HepG2 (cell line): ENCODE measurements around the gene TNFRSF25. TPM values are rescaled to one million over a fixed set of nuclear protein-coding genes. Genes with fewer than 3 reads are reported as not detected.

Source experiments
- ATAC-seq: fragments of 200-7000 bp; cut with Tn5 transposase; 3 replicates; pipeline ENCODE4 v1.9.1; 2020; ENCODE audit warnings: mild to moderate bottlenecking, moderate library complexity
- BruUV-seq: library from RNA; stranded (reverse); fragments of 400-500 nt; replicated peaks from 2 replicates; lab custom pipeline; 2021; lab: Mats Ljungman, UMichigan
- CTCF ChIA-PET: fragments of 300-600 bp; formaldehyde crosslinking; extraction: SDS; loops from one replicate; lab custom pipeline; 2021; ENCODE audit warnings: low total read pairs, inconsistent platforms, low intra/inter-chr PET ratio; lab: Yijun Ruan, JAX
- POLR2A ChIA-PET: fragments of 350-600 bp; sonication (Branson Sonifier 250); formaldehyde crosslinking; loops from one replicate; lab custom pipeline; 2020; ENCODE audit warnings: antibody characterized with exemption, inconsistent platforms; lab: Yijun Ruan, JAX
- DNase-seq: peaks from one replicate; pipeline ENCODE4 v3.0.0-alpha.2; 2015; ENCODE audit warnings: low spot score
- FAIRE-seq: peaks from 3 replicates; lab custom pipeline; 2011; peaks lifted over from hg19 to GRCh38; lab: Jason Lieb, UNC
- H2AFZ ChIP-seq: one replicate; pipeline ENCODE4 v1.6.1; 2011; ENCODE audit warnings: low read length, inconsistent platforms
- H3K27ac ChIP-seq: fragments of 300-600 bp; 3 replicates; pipeline ENCODE4 v1.8.0; 2011; ENCODE audit warnings: mixed run types, mild to moderate bottlenecking, mixed read lengths, low read length, inconsistent platforms; ENCODE audit not compliant: insufficient read depth; ENCODE audit errors: extremely low read length
- H3K27me3 ChIP-seq, 2 experiments: fragments of 200-600 bp in 1 of 2; 2 replicates in 1 of 2; 3 replicates in 1 of 2; pipeline versions ENCODE4 v1.6.0 to v1.8.0; 2011; ENCODE audit warnings: low read length in 2 of 2, mild to moderate bottlenecking in 2 of 2, moderate library complexity in 2 of 2, inconsistent platforms in 1 of 2; ENCODE audit not compliant: insufficient read depth in 2 of 2, control insufficient read depth in 1 of 2
- H3K36me3 ChIP-seq, 2 experiments: fragments of 200-600 bp in 1 of 2; replicated peaks in 1 of 2; 2 replicates in 1 of 2; 3 replicates in 1 of 2; pipeline versions ENCODE4 v1.5.1 to v1.8.0; 2011; ENCODE audit warnings: low read length in 2 of 2, inconsistent platforms in 1 of 2; ENCODE audit not compliant: insufficient read depth in 2 of 2, control insufficient read depth in 1 of 2
- H3K4me1 ChIP-seq: 2 replicates; pipeline ENCODE4 v1.5.1; 2012; ENCODE audit warnings: low read length, inconsistent platforms; ENCODE audit not compliant: insufficient read depth
- H3K4me2 ChIP-seq: 2 replicates; pipeline ENCODE4 v1.6.0; 2011; ENCODE audit warnings: low read depth, low read length, inconsistent platforms
- H3K4me3 ChIP-seq, 3 experiments: fragments of 200-600 bp in 1 of 3; sonication (generic), shearing (Covaris generic) in 1 of 3; replicated peaks in 1 of 3; 2 replicates each; pipeline ENCODE4 v1.5.1; 2011 to 2016; ENCODE audit warnings: low read length in 3 of 3, inconsistent platforms in 2 of 3, low read depth in 2 of 3, mild to moderate bottlenecking in 2 of 3, control low read depth in 1 of 3, mixed read lengths in 1 of 3; ENCODE audit not compliant: insufficient read depth in 1 of 3
- H3K79me2 ChIP-seq: one replicate; pipeline ENCODE4 v1.6.1; 2011; ENCODE audit warnings: low read length, inconsistent platforms; ENCODE audit not compliant: insufficient read depth
- H3K9ac ChIP-seq: 2 replicates; pipeline ENCODE4 v1.6.0; 2011; ENCODE audit warnings: mild to moderate bottlenecking, low read depth, low read length, inconsistent platforms; ENCODE audit not compliant: insufficient read depth
- H3K9me3 ChIP-seq: 2 replicates; pipeline ENCODE4 v1.5.1; 2012; ENCODE audit warnings: mild to moderate bottlenecking, low read length
- H4K20me1 ChIP-seq: 2 replicates; pipeline ENCODE4 v1.6.0; 2011; ENCODE audit warnings: inconsistent platforms, mild to moderate bottlenecking, low read length, moderate library complexity; ENCODE audit not compliant: insufficient read depth
- CEBPG ChIP-seq: IDR thresholded peaks from 2 replicates; pipeline ENCODE4 v1.6.1; 2016
- CREM ChIP-seq, 2 experiments: sonication (generic) in 1 of 2; formaldehyde crosslinking in 1 of 2; IDR thresholded peaks; 2 replicates each; pipeline versions ENCODE4 v1.4.0 to v1.6.1; 2016 to 2020; ENCODE audit warnings: antibody characterized with exemption in 1 of 2, mild to moderate bottlenecking in 1 of 2, missing genetic modification reagents in 1 of 2
- GPN1 ChIP-seq: sonication (generic); formaldehyde crosslinking; IDR thresholded peaks from 2 replicates; pipeline ENCODE4 v1.5.1; 2020; ENCODE audit warnings: missing genetic modification reagents, borderline replicate concordance
- JARID2 ChIP-seq: sonication (generic); formaldehyde crosslinking; IDR thresholded peaks from 2 replicates; pipeline ENCODE4 v1.8.1; 2023; ENCODE audit warnings: missing genetic modification reagents, inconsistent platforms; ENCODE audit not compliant: insufficient replicate concordance
- KLF16 ChIP-seq, 2 experiments: sonication (generic) in 1 of 2; formaldehyde crosslinking in 1 of 2; IDR thresholded peaks; 2 replicates each; pipeline versions ENCODE4 v1.6.1 to v1.8.0; 2016 to 2023; ENCODE audit warnings: missing genetic modification reagents in 2 of 2, missing compliant biosample characterization in 1 of 2
- SAP130 ChIP-seq: IDR thresholded peaks from 2 replicates; pipeline ENCODE4 v1.6.1; 2016; ENCODE audit warnings: low read depth
- SNAPC2 ChIP-seq: sonication (generic); formaldehyde crosslinking; IDR thresholded peaks from 2 replicates; pipeline ENCODE4 v1.8.1; 2022; ENCODE audit warnings: mild to moderate bottlenecking, missing genetic modification reagents
- U2AF1 ChIP-seq: fragments of 200-400 bp; formaldehyde crosslinking; optimal IDR thresholded peaks from 2 replicates; pipeline ENCODE3; 2017; ENCODE audit warnings: mild to moderate bottlenecking, low read depth, low read length
- ZNF331 ChIP-seq: sonication (generic); formaldehyde crosslinking; IDR thresholded peaks from 2 replicates; pipeline ENCODE4 v1.4.0; 2020; ENCODE audit warnings: missing genetic modification reagents
- ZNF549 ChIP-seq: sonication (generic); formaldehyde crosslinking; IDR thresholded peaks from 2 replicates; pipeline ENCODE4 v1.5.0; 2020; ENCODE audit warnings: missing genetic modification reagents
- WGBS: methylation state at CpG from one replicate; pipeline ENCODE4 v1.1.6; 2017; ENCODE audit warnings: low lambda C conversion rate; 5-methylcytosine and 5-hydroxymethylcytosine counted together
- in situ Hi-C: cut with HindIII; loops from 2 replicates; pipeline ENCODE4 v1.10.0; 2017; ENCODE audit warnings: low pct_unique_long_range_greater_than_20kb; ENCODE audit not compliant: extremely low pct_ligation_motif_present
- intact Hi-C: fragments of 100-400 bp; cut with micrococcal nuclease; formaldehyde crosslinking; loops from one replicate; pipeline ENCODE4 v1.10.0; 2022; ENCODE audit not compliant: unreplicated experiment
- polyA plus RNA-seq, 8 experiments: library from polyadenylated mRNA; depleted of rRNA in 3 of 8; stranded (reverse) in 7 of 8; unstranded in 1 of 8; fragments of >200 nt; fragmentation: Illumina TruSeq in 4 of 8; extraction: Trizol in 4 of 8; gene quantifications; 2 replicates each; pipeline versions ENCODE4 v1.2.1 to v1.2.3, GENCODE V29; 2011 to 2016; ENCODE audit warnings: low read depth in 4 of 8, missing spikeins in 1 of 8, mixed read lengths in 1 of 8; ENCODE audit not compliant: insufficient read depth in 1 of 8
- total RNA-seq, 5 experiments: library from RNA; depleted of rRNA; stranded (reverse); fragments of >200 nt; fragmentation: Illumina TruSeq; extraction: Trizol; gene quantifications; 2 replicates each; pipeline ENCODE4 v1.2.3, GENCODE V29; 2016; ENCODE audit warnings: low read depth in 1 of 5
- TF ChIP-seq, protein P1 (sequence below): sonication (generic); formaldehyde crosslinking; IDR thresholded peaks from 2 replicates; pipeline ENCODE4 v1.4.0; 2020; ENCODE audit warnings: missing genetic modification reagents
- TF ChIP-seq, protein P2 (sequence below): sonication (generic); formaldehyde crosslinking; IDR thresholded peaks from 2 replicates; pipeline ENCODE4 v1.4.0; 2020; ENCODE audit warnings: mild to moderate bottlenecking, missing genetic modification reagents
- TF ChIP-seq, protein P3 (sequence below): sonication (generic); formaldehyde crosslinking; IDR thresholded peaks from 2 replicates; pipeline ENCODE4 v1.9.0; 2021; ENCODE audit warnings: missing genetic modification reagents, borderline replicate concordance
- TF ChIP-seq, protein P4 (sequence below): IDR thresholded peaks from 2 replicates; pipeline ENCODE4 v1.6.1; 2016

The TNFRSF25 gene
- total and polyA plus RNA-seq, 2 of the 13 experiments (the other 11 are each of a cell fraction or from before 2014, with no cell fraction given), result 1.4 to 1.5 TPM

DNA sequence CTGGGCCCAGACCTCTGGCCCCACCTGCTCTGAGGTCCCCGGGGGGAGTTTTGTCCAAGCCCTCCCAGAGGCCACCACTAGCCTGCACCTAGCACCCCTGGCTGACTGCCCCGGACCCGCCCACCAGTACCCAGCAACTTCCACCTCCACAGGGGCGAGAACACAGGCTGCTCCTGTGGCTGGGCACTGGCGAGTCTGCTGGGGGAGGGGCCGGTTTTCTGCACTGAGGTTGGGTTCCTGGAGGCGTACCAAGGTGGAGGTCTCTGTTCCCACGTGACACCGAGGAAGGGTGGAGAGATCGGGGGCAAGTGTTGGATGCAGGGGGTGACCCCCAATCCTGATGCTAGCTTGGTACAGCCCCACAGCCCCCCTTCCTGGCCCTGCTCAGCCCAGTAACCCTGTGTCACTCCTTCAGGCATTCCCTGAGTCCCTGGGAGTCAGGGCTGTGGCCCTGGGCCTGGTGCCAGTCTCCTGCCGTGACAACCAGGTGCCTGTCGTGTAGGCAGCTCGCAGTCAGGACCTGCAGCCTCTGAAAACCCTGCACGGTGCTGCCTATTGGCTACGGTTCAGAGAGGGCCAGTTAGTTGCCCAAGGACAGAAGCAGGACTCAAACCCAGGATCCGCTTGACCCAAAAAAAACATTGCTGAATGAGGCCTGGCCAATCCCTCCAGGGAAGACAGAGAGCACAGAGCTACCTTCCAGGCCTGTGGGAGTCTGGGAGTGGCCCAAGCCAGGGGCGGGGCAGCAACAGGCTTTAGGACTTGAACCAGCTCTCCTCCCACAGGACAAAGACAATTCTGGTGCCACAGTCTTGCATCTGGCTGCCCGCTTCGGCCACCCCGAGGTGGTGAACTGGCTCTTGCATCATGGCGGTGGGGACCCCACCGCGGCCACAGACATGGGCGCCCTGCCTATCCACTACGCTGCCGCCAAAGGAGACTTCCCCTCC lies 38.3 kb downstream of the TNFRSF25 start:
- Histone ChIP-seq H3K79me2 (no peaks in the 10 kb centered on the region), H3K27me3 (peaks cover 35 to 76% of the 10 kb centered on the region in 2 experiments), H3K9me3 (no peaks in the 10 kb centered on the region), H3K9ac (no peak overlapping the region), H3K4me1 (peaks cover 44% of the 10 kb centered on the region), H3K4me3 (no peak overlapping the region), H2AFZ (no peak overlapping the region), H3K27ac (no peak overlapping the region), H4K20me1 (no peaks in the 10 kb centered on the region; the same call in 1 of the 2 replicates), H3K36me3 (no peaks in the 10 kb centered on the region), H3K4me2 (no peak overlapping the region)
- no TSS peak for BruUV-seq
- CTCF ChIA-PET, result no interaction called here
- intact Hi-C loops, result no loop called here
- ATAC-seq, result no peak
- POLR2A ChIA-PET, result no interaction called here
- WGBS, result 56% methylated on average over 3 of the region's 26 CpGs
- no peak for FAIRE-seq
- in situ Hi-C loops, result no loop called here
- DNase-seq, result no peak
- no peak for TF ChIP-seq U2AF1
- no peak for TF ChIP-seq SAP130 (CRISPR knock-in tag)
- TF ChIP-seq, protein P1, sequence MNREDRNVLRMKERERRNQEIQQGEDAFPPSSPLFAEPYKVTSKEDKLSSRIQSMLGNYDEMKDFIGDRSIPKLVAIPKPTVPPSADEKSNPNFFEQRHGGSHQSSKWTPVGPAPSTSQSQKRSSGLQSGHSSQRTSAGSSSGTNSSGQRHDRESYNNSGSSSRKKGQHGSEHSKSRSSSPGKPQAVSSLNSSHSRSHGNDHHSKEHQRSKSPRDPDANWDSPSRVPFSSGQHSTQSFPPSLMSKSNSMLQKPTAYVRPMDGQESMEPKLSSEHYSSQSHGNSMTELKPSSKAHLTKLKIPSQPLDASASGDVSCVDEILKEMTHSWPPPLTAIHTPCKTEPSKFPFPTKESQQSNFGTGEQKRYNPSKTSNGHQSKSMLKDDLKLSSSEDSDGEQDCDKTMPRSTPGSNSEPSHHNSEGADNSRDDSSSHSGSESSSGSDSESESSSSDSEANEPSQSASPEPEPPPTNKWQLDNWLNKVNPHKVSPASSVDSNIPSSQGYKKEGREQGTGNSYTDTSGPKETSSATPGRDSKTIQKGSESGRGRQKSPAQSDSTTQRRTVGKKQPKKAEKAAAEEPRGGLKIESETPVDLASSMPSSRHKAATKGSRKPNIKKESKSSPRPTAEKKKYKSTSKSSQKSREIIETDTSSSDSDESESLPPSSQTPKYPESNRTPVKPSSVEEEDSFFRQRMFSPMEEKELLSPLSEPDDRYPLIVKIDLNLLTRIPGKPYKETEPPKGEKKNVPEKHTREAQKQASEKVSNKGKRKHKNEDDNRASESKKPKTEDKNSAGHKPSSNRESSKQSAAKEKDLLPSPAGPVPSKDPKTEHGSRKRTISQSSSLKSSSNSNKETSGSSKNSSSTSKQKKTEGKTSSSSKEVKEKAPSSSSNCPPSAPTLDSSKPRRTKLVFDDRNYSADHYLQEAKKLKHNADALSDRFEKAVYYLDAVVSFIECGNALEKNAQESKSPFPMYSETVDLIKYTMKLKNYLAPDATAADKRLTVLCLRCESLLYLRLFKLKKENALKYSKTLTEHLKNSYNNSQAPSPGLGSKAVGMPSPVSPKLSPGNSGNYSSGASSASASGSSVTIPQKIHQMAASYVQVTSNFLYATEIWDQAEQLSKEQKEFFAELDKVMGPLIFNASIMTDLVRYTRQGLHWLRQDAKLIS, result no peak
- no peak for TF ChIP-seq ZNF331 (CRISPR knock-in tag)
- TF ChIP-seq JARID2, result no peak
- no peak for TF ChIP-seq SNAPC2 (CRISPR knock-in tag)
- no peak for TF ChIP-seq KLF16 (CRISPR knock-in tag; IDR thresholded peaks at IDR 0.05)
- TF ChIP-seq, protein P2, sequence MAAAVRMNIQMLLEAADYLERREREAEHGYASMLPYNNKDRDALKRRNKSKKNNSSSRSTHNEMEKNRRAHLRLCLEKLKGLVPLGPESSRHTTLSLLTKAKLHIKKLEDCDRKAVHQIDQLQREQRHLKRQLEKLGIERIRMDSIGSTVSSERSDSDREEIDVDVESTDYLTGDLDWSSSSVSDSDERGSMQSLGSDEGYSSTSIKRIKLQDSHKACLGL (CRISPR knock-in tag), result no peak
- TF ChIP-seq, protein P3, sequence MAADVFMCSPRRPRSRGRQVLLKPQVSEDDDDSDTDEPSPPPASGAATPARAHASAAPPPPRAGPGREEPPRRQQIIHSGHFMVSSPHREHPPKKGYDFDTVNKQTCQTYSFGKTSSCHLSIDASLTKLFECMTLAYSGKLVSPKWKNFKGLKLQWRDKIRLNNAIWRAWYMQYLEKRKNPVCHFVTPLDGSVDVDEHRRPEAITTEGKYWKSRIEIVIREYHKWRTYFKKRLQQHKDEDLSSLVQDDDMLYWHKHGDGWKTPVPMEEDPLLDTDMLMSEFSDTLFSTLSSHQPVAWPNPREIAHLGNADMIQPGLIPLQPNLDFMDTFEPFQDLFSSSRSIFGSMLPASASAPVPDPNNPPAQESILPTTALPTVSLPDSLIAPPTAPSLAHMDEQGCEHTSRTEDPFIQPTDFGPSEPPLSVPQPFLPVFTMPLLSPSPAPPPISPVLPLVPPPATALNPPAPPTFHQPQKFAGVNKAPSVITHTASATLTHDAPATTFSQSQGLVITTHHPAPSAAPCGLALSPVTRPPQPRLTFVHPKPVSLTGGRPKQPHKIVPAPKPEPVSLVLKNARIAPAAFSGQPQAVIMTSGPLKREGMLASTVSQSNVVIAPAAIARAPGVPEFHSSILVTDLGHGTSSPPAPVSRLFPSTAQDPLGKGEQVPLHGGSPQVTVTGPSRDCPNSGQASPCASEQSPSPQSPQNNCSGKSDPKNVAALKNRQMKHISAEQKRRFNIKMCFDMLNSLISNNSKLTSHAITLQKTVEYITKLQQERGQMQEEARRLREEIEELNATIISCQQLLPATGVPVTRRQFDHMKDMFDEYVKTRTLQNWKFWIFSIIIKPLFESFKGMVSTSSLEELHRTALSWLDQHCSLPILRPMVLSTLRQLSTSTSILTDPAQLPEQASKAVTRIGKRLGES (CRISPR knock-in tag), result no peak
- no peak for TF ChIP-seq CEBPG
- TF ChIP-seq GPN1 (CRISPR knock-in tag), result no peak
- TF ChIP-seq ZNF549 (CRISPR knock-in tag), result no peak
- TF ChIP-seq CREM (IDR thresholded peaks at IDR 0.05), result no peak
- no peak for TF ChIP-seq CREM (CRISPR knock-in tag; IDR thresholded peaks at IDR 0.05)
- TF ChIP-seq, protein P4, sequence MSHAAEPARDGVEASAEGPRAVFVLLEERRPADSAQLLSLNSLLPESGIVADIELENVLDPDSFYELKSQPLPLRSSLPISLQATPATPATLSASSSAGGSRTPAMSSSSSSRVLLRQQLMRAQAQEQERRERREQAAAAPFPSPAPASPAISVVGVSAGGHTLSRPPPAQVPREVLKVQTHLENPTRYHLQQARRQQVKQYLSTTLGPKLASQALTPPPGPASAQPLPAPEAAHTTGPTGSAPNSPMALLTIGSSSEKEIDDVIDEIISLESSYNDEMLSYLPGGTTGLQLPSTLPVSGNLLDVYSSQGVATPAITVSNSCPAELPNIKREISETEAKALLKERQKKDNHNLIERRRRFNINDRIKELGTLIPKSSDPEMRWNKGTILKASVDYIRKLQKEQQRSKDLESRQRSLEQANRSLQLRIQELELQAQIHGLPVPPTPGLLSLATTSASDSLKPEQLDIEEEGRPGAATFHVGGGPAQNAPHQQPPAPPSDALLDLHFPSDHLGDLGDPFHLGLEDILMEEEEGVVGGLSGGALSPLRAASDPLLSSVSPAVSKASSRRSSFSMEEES, result no peak
